Psoas muscle (tissue), 8 donors: ENCODE data around the gene TAF11L14. TPM values are rescaled to one million over a fixed set of nuclear protein-coding genes. Genes with fewer than 3 reads are reported as not detected.

Experiments
- ATAC-seq, 4 donors: fragments of 200-7000 bp; cut with Tn5 transposase; one replicate each; pipeline ENCODE4 v1.9.1; 2020; ENCODE audit warnings: moderate library complexity in 3 of 4, mild to moderate bottlenecking in 2 of 4
- DNase-seq, 2 donors: peaks; one replicate each; pipeline ENCODE4 v3.0.0-alpha.2; 2020
- H3K27ac ChIP-seq: fragments of 200-600 bp; one replicate; pipeline ENCODE4 v1.8.0; 2022
- H3K27me3 ChIP-seq, 3 donors: fragments of 200-600 bp in 1 of 3; one replicate each; pipeline versions ENCODE4 v1.6.1 to v1.8.0; 2013 to 2022; ENCODE audit warnings: low read length in 2 of 3, mild to moderate bottlenecking in 2 of 3, moderate library complexity in 1 of 3; ENCODE audit not compliant: insufficient read depth in 3 of 3
- H3K36me3 ChIP-seq, 2 donors: fragments of 200-600 bp in 1 of 2; one replicate each; pipeline versions ENCODE4 v1.6.1 to v1.8.0; 2013 to 2022; ENCODE audit warnings: low read depth in 1 of 2, mild to moderate bottlenecking in 1 of 2, moderate library complexity in 1 of 2; ENCODE audit not compliant: insufficient read depth in 1 of 2
- H3K4me1 ChIP-seq: fragments of 200-600 bp; one replicate; pipeline ENCODE4 v1.8.0; 2022
- H3K4me3 ChIP-seq: fragments of 200-600 bp; one replicate; pipeline ENCODE4 v1.8.0; 2022; ENCODE audit warnings: mild to moderate bottlenecking
- H3K9me3 ChIP-seq: fragments of 200-600 bp; one replicate; pipeline ENCODE4 v1.8.0; 2022
- WGBS, 3 donors: extraction: QIAGEN DNeasy Blood & Tissue Kit; methylation state at CpG; one replicate each; pipeline versions ENCODE4 v1.1.6 to v1.1.7; 2013; 5-methylcytosine and 5-hydroxymethylcytosine counted together
- intact Hi-C, 2 donors: fragments of 100-400 bp; cut with DNase I; formaldehyde crosslinking; loops; one replicate each; pipeline versions ENCODE4 v1.11.0 to v1.14.2; 2022
- polyA plus RNA-seq, 3 donors: library from polyadenylated mRNA; stranded (reverse); fragments of 200-250 nt; gene quantifications; one replicate each; pipeline ENCODE4 v1.2.3, GENCODE V29; 2013
- total RNA-seq, 4 donors: library from RNA; stranded (reverse); fragmentation: NEBNext Ultra II Directional in 2 of 4; extraction: Animal tissue kit (Norgen Biotek cat#: 25700) in 2 of 4; gene quantifications; one replicate each; pipeline versions ENCODE4 v1.2.1 to v1.2.4, GENCODE V29; 2021 to 2023
- TF ChIP-seq, protein P1 (sequence below): fragments of 200-600 bp; IDR thresholded peaks from one replicate; pipeline ENCODE4 v1.8.0; 2022; ENCODE audit warnings: antibody characterized with exemption
- donor health status: healthy with polysubstance abuse.
- donor health status: DM: no; HTN: no; CAD: no; lungs with moderate emphysema.
- donor health status: Bipolar disorder and iron deficiency.
- donor health status: healthy.
- donor health status: DM: yes; HTN: yes; CAD: no.
- donor health status: DM: no; HTN: no; CAD: no.
- donor health status: DM: no; HTN: no; CAD: no.
- donor health status: DM: yes; HTN: yes; CAD: no.

The TAF11L14 gene
- total and polyA plus RNA-seq, 7 donors = not detected

DNA sequence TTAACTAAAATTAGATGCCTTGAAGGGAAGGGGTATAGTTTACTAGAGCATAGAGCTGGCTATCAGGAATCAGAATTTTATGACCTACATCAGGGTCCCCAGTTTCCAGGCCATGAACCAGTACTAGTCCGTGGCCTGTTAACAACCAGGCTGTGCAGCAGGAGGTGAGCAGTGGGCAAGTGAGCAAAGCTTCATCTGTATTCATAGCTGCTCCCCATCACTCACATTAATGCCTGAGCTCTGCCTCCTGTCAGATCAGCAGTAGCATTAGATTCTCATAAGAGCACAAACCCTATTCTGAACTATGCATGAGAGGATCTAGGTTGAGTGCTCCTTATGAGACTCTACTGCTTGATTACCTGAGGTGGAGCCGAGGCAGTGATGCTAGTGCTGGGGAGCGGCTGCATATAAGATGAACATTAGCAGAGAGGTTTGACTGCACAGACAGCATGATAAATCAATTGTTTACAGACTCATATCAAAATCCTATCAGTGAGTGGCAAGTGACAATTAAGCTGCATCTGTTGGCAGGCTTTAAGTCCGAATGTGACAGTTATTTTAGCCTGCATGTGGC lies 44.6 kb downstream of the TAF11L14 start:
- ATAC-seq (no peak), DNase-seq (no peak)
- TF ChIP-seq, protein P1, sequence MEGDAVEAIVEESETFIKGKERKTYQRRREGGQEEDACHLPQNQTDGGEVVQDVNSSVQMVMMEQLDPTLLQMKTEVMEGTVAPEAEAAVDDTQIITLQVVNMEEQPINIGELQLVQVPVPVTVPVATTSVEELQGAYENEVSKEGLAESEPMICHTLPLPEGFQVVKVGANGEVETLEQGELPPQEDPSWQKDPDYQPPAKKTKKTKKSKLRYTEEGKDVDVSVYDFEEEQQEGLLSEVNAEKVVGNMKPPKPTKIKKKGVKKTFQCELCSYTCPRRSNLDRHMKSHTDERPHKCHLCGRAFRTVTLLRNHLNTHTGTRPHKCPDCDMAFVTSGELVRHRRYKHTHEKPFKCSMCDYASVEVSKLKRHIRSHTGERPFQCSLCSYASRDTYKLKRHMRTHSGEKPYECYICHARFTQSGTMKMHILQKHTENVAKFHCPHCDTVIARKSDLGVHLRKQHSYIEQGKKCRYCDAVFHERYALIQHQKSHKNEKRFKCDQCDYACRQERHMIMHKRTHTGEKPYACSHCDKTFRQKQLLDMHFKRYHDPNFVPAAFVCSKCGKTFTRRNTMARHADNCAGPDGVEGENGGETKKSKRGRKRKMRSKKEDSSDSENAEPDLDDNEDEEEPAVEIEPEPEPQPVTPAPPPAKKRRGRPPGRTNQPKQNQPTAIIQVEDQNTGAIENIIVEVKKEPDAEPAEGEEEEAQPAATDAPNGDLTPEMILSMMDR = no peak
- 68 to 79% (median 78%) methylated on average over 4 of the region's 4 CpGs for WGBS, 3 donors
- H3K4me1 ChIP-seq = no peaks in the 10 kb centered on the region
- no peaks in the 10 kb centered on the region for H3K9me3 ChIP-seq
- no peaks in the 10 kb centered on the region for H3K27me3 ChIP-seq
- intact Hi-C loops = no loop called here
- no peaks in the 10 kb centered on the region for H3K36me3 ChIP-seq
- no peak overlapping the region for H3K27ac ChIP-seq
- no peak overlapping the region for H3K4me3 ChIP-seq

DNA sequence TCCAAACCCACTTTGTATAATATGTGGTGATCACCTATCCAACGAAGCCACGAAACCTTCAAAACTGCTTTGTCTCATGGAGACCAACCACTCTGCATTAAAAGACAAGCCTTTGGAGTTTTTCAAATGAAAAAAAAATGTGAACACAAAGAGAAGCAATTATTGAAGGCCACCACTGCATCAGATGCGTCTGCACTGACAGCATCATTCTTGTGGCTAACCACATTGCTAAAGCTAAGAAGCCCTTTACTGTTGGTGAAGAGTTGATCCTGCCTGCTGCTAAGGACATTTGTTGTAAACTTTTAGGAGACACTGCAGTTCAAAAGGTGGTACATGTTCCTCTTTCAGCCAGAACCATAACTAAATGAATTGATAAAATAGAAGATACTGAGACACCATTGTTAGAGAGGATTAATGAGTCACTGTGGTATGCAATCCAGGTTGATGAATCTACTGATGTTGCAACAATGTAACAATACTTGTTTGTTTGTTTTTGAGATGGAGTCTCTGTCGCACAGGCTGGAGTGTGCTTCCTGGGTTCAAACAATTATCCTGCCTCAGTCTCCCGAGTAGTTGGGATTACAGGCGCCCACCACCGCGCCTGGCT lies 45.4 kb downstream of the TAF11L14 start:
- Histone ChIP-seq H3K4me3 (no peak overlapping the region), H3K27me3 (no peaks in the 10 kb centered on the region), H3K9me3 (no peaks in the 10 kb centered on the region), H3K27ac (no peak overlapping the region), H3K4me1 (no peaks in the 10 kb centered on the region), H3K36me3 (no peaks in the 10 kb centered on the region)
- ATAC-seq (no peak), DNase-seq (no peak)
- intact Hi-C loops = no loop called here
- TF ChIP-seq, protein P1 = no peak
- WGBS, 3 donors = 92 to 93% (median 93%) methylated on average over 8 of the region's 8 CpGs

DNA sequence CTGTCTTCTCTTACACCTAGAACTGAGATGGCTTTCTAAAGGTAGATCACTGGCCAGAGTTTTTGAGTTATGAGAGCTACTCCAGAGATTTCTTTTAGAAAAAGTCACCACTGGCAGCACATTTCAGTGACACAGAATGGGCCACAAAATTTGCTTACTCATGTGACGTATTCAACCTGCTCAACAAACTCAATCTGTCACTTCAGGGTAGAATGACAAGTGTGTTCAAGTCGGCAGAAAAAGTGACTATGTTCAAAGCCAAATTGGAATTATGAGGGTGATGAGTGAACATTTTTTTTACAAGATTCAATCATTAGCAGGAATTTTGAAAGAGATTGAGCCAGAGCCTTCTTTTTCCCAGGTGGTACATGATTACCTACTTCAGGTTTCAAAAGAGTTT lies 46.5 kb downstream of the TAF11L14 start:
- Histone ChIP-seq H3K9me3 (no peaks in the 10 kb centered on the region), H3K27ac (no peak overlapping the region), H3K4me3 (no peak overlapping the region), H3K4me1 (no peaks in the 10 kb centered on the region), H3K36me3 (no peaks in the 10 kb centered on the region), H3K27me3 (no peaks in the 10 kb centered on the region)
- WGBS, 3 donors = 71 to 78% (median 75%) methylated on average over 2 of the region's 2 CpGs
- ATAC-seq (no peak), DNase-seq (no peak)
- TF ChIP-seq, protein P1 = no peak
- intact Hi-C loops = no loop called here

Other genes with a start within 250 kb of the TAF11L14 start
- gene TAF11L2, start 136.2 kb upstream of the TAF11L14 start, total RNA-seq = not detected
- not detected for gene TAF11L2, start 136.2 kb upstream of the TAF11L14 start, polyA plus RNA-seq
- gene TAF11L3, start 116.1 kb upstream of the TAF11L14 start, total RNA-seq = not detected
- not detected for gene TAF11L3, start 116.1 kb upstream of the TAF11L14 start, polyA plus RNA-seq
- not detected for gene TAF11L4, start 112.7 kb upstream of the TAF11L14 start, total RNA-seq
- gene TAF11L4, start 112.7 kb upstream of the TAF11L14 start, polyA plus RNA-seq = not detected
- gene TAF11L5, start 109.2 kb upstream of the TAF11L14 start, total RNA-seq = not detected
- gene TAF11L5, start 109.2 kb upstream of the TAF11L14 start, polyA plus RNA-seq = not detected
- gene TAF11L6, start 105.8 kb upstream of the TAF11L14 start, total RNA-seq = not detected
- not detected for gene TAF11L6, start 105.8 kb upstream of the TAF11L14 start, polyA plus RNA-seq
- gene TAF11L7, start 48.7 kb upstream of the TAF11L14 start, total RNA-seq = not detected
- not detected for gene TAF11L7, start 48.7 kb upstream of the TAF11L14 start, polyA plus RNA-seq
- gene TAF11L8, start 43.5 kb upstream of the TAF11L14 start, total RNA-seq = not detected
- not detected for gene TAF11L8, start 43.5 kb upstream of the TAF11L14 start, polyA plus RNA-seq
- gene TAF11L9, start 40.1 kb upstream of the TAF11L14 start, total RNA-seq = not detected
- not detected for gene TAF11L9, start 40.1 kb upstream of the TAF11L14 start, polyA plus RNA-seq
- gene TAF11L10, start 36.6 kb upstream of the TAF11L14 start, total RNA-seq = not detected
- not detected for gene TAF11L10, start 36.6 kb upstream of the TAF11L14 start, polyA plus RNA-seq
- not detected for gene TAF11L11, start 30.3 kb upstream of the TAF11L14 start, total RNA-seq
- not detected for gene TAF11L11, start 30.3 kb upstream of the TAF11L14 start, polyA plus RNA-seq
- gene TAF11L12, start 24.1 kb upstream of the TAF11L14 start, total RNA-seq = not detected
- gene TAF11L12, start 24.1 kb upstream of the TAF11L14 start, polyA plus RNA-seq = not detected
- gene TAF11L13, start 2.4 kb upstream of the TAF11L14 start, total RNA-seq = not detected
- gene TAF11L13, start 2.4 kb upstream of the TAF11L14 start, polyA plus RNA-seq = not detected